K562 (cell line): Measurements from ENCODE around the gene PTCH2. TPM values are rescaled to one million over a fixed set of nuclear protein-coding genes. Genes with fewer than 3 reads are reported as not detected.

Source experiments
- ATAC-seq: fragments of 200-7000 bp; cut with Tn5 transposase; 3 replicates; pipeline ENCODE4 v1.9.1; 2020; ENCODE audit warnings: moderate library complexity
- BruUV-seq: library from RNA; stranded (reverse); fragments of 400-500 nt; replicated peaks from 2 replicates; lab custom pipeline; 2021; lab: Mats Ljungman, UMichigan
- CTCF ChIA-PET: fragments of 300-600 bp; formaldehyde crosslinking; extraction: SDS; loops from one replicate; lab custom pipeline; 2021; ENCODE audit warnings: low intra/inter-chr PET ratio; lab: Yijun Ruan, JAX
- POLR2A ChIA-PET: fragments of 300-600, 350-650 bp; sonication (Branson Sonifier 250); formaldehyde crosslinking; extraction: SDS; loops from one replicate; lab custom pipeline; 2021; ENCODE audit warnings: antibody characterized with exemption, inconsistent platforms; lab: Yijun Ruan, JAX
- DNase-seq, 4 experiments: peaks; one replicate each; pipeline versions ENCODE4 v3.0.0 to v3.0.0-alpha.2; 2011 to 2018; ENCODE audit warnings: low spot score in 3 of 4, mixed read lengths in 3 of 4; ENCODE audit errors: extremely low read depth in 1 of 4
- FAIRE-seq: peaks from 2 replicates; lab custom pipeline; 2011; peaks lifted over from hg19 to GRCh38; lab: Jason Lieb, UNC
- H2AFZ ChIP-seq: 2 replicates; pipeline ENCODE4 v1.6.0; 2011; ENCODE audit warnings: low read depth, low read length, control low read depth, inconsistent platforms
- H3K27ac ChIP-seq: fragments of 200-600 bp; 3 replicates; pipeline ENCODE4 v1.8.0; 2011; ENCODE audit warnings: low read depth, mild to moderate bottlenecking, control low read depth, inconsistent platforms, low read length, moderate library complexity, mixed read lengths; ENCODE audit errors: extremely low read depth
- H3K27me3 ChIP-seq, 2 experiments: fragments of 300-600 bp in 1 of 2; 2 replicates in 1 of 2; 3 replicates in 1 of 2; pipeline versions ENCODE4 v1.6.0 to v1.8.0; 2011; ENCODE audit warnings: inconsistent platforms in 2 of 2, low read length in 2 of 2, mild to moderate bottlenecking in 1 of 2, mixed read lengths in 1 of 2, moderate library complexity in 1 of 2; ENCODE audit not compliant: control insufficient read depth in 2 of 2, insufficient read depth in 2 of 2
- H3K36me3 ChIP-seq: fragments of 300-600 bp; 3 replicates; pipeline ENCODE4 v1.8.0; 2011; ENCODE audit warnings: mild to moderate bottlenecking, low read length, inconsistent platforms; ENCODE audit not compliant: control insufficient read depth, insufficient read depth
- H3K4me1 ChIP-seq, 2 experiments: fragments of 200-600 bp in 1 of 2; replicated peaks in 1 of 2; 2 replicates in 1 of 2; 3 replicates in 1 of 2; pipeline versions ENCODE4 v1.5.1 to v1.8.0; 2011; ENCODE audit warnings: inconsistent platforms in 2 of 2, low read length in 2 of 2, mild to moderate bottlenecking in 1 of 2, mixed read lengths in 1 of 2, moderate library complexity in 1 of 2; ENCODE audit not compliant: control insufficient read depth in 2 of 2, insufficient read depth in 2 of 2
- H3K4me2 ChIP-seq: 2 replicates; pipeline ENCODE4 v1.6.1; 2011; ENCODE audit warnings: low read length, control low read depth, inconsistent platforms, mixed read lengths; ENCODE audit not compliant: insufficient read depth
- H3K4me3 ChIP-seq: fragments of 200-600 bp; sonication (generic), shearing (Covaris generic); 2 replicates; pipeline ENCODE4 v1.5.1; 2016; ENCODE audit warnings: control low read depth, inconsistent platforms
- H3K79me2 ChIP-seq: fragments of 200-600 bp; 3 replicates; pipeline ENCODE4 v1.8.0; 2011; ENCODE audit warnings: low read length, inconsistent platforms; ENCODE audit not compliant: control insufficient read depth, insufficient read depth
- H3K9ac ChIP-seq, 2 experiments: 2 replicates each; pipeline versions ENCODE4 v1.6.0 to v1.6.1; 2011; ENCODE audit warnings: low read depth in 2 of 2, low read length in 2 of 2, control low read depth in 1 of 2, inconsistent platforms in 1 of 2, mild to moderate bottlenecking in 1 of 2, mixed read lengths in 1 of 2; ENCODE audit not compliant: insufficient read depth in 1 of 2
- H3K9me1 ChIP-seq: one replicate; pipeline ENCODE4 v1.6.0; 2011; ENCODE audit warnings: inconsistent platforms, mild to moderate bottlenecking, low read length, moderate library complexity; ENCODE audit not compliant: control insufficient read depth, insufficient read depth
- H3K9me3 ChIP-seq: replicated peaks from 2 replicates; pipeline ENCODE4 v1.5.1; 2011; ENCODE audit warnings: low read depth, low read length, inconsistent platforms; ENCODE audit not compliant: control insufficient read depth, insufficient read depth
- H4K20me1 ChIP-seq: replicated peaks from 2 replicates; pipeline ENCODE4 v1.6.1; 2011; ENCODE audit warnings: low read length, inconsistent platforms, mixed read lengths; ENCODE audit not compliant: control insufficient read depth, insufficient read depth
- BRD4 ChIP-seq: fragments of 200-600 bp; sonication (generic); IDR thresholded peaks from 2 replicates; pipeline ENCODE4 v1.6.1; 2017; ENCODE audit warnings: inconsistent platforms
- CBFB ChIP-seq: sonication (generic); formaldehyde crosslinking; IDR thresholded peaks from 2 replicates; pipeline ENCODE4 v1.4.0; 2020; ENCODE audit warnings: mild to moderate bottlenecking, missing genetic modification reagents
- CBX8 ChIP-seq: fragments of 200-600 bp; sonication (generic); IDR thresholded peaks from 2 replicates; pipeline ENCODE4 v1.6.1; 2012; ENCODE audit warnings: borderline replicate concordance, mixed run types, low read depth, mild to moderate bottlenecking, moderate library complexity, mixed read lengths, low read length, control low read depth, inconsistent platforms; ENCODE audit not compliant: poor library complexity, severe bottlenecking; ENCODE audit errors: extremely low read depth
- CC2D1A ChIP-seq: fragments of 450-650 bp; IDR thresholded peaks from 2 replicates; pipeline ENCODE4 v1.6.1; 2017; ENCODE audit warnings: mild to moderate bottlenecking
- CCAR2 ChIP-seq: fragments of 200-400 bp; formaldehyde crosslinking; IDR thresholded peaks from 2 replicates; pipeline ENCODE4 v1.6.1; 2017; ENCODE audit warnings: mild to moderate bottlenecking, low read depth, low read length
- MITF ChIP-seq: IDR thresholded peaks from 2 replicates; pipeline ENCODE4 v1.6.1; 2014; ENCODE audit warnings: antibody characterized with exemption
- PRDM10 ChIP-seq: fragments of 450-650 bp; IDR thresholded peaks from 2 replicates; pipeline ENCODE4 v1.6.1; 2018; ENCODE audit not compliant: partially characterized antibody
- TAF1 ChIP-seq: IDR thresholded peaks from 2 replicates; pipeline ENCODE4 v1.6.1; 2011; ENCODE audit warnings: mild to moderate bottlenecking, low read length, moderate library complexity; ENCODE audit not compliant: insufficient read depth, control insufficient read depth, severe bottlenecking; ENCODE audit errors: extremely low read depth
- UBTF ChIP-seq, 2 experiments: IDR thresholded peaks; 2 replicates each; pipeline ENCODE4 v1.6.1; 2012; ENCODE audit warnings: improper control_type of control experiment in 2 of 2, low read depth in 2 of 2, low read length in 2 of 2, borderline replicate concordance in 1 of 2
- YY1 ChIP-seq, 3 experiments: IDR thresholded peaks; 2 replicates each; pipeline ENCODE4 v1.6.1; 2011; ENCODE audit warnings: low read length in 2 of 3, mild to moderate bottlenecking in 2 of 3, moderate library complexity in 2 of 3, borderline replicate concordance in 1 of 3, control low read depth in 1 of 3, low read depth in 1 of 3; ENCODE audit not compliant: insufficient read depth in 3 of 3, insufficient replicate concordance in 2 of 3, control insufficient read depth in 1 of 3, insufficient read length in 1 of 3; ENCODE audit errors: extremely low read depth in 1 of 3
- ZEB2 ChIP-seq: fragments of 450-650 bp; IDR thresholded peaks from 2 replicates; pipeline ENCODE4 v1.6.1; 2016
- WGBS: fragments of 100-300 bp; shearing (Covaris generic); methylation state at CpG from one replicate; pipeline ENCODE4 v1.1.6; 2016; ENCODE audit warnings: low coverage, mixed read lengths; ENCODE audit not compliant: insufficient coverage; ENCODE audit errors: missing lambda C conversion rate; 5-methylcytosine and 5-hydroxymethylcytosine counted together
- in situ Hi-C: fragments of 300-500 bp; cut with MboI; formaldehyde crosslinking; loops from 4 replicates; pipeline ENCODE4 v1.15.0; 2018; ENCODE audit warnings: inconsistent platforms, mixed read lengths
- intact Hi-C: fragments of 100-400 bp; cut with micrococcal nuclease; formaldehyde crosslinking; loops from 2 replicates; pipeline ENCODE4 v1.14.2; 2022
- polyA plus RNA-seq, 8 experiments: library from polyadenylated mRNA; depleted of rRNA in 4 of 8; stranded (reverse) in 5 of 8; unstranded in 3 of 8; fragments of >200 nt; fragmentation: Nextera tagmentation in 2 of 8; fragmentation: Illumina TruSeq in 1 of 8; extraction: Ambion mirVana in 2 of 8; extraction: Trizol in 1 of 8; gene quantifications; 2 replicates each; pipeline versions ENCODE4 v1.2.1 to v1.2.3, GENCODE V29; 2011 to 2014; ENCODE audit warnings: inconsistent platforms in 1 of 8, missing spikeins in 1 of 8
- total RNA-seq, 7 experiments: library from RNA; depleted of rRNA in 6 of 7; stranded (reverse); fragments of >200 nt in 6 of 7; fragmentation: Illumina TruSeq in 2 of 7; extraction: Trizol in 2 of 7; gene quantifications; 2 replicates each; pipeline versions ENCODE4 v1.2.1 to v1.2.3, GENCODE V29; 2011 to 2021; ENCODE audit warnings: low replicate concordance in 1 of 7

Gene PTCH2
- total and polyA plus RNA-seq, 9 of the 15 experiments (the other 6 are each of a cell fraction or from before 2014, with no cell fraction given) = 0.15 to 27.3 (median 0.48) TPM; not detected in 1

GRCh38 chr1:44806704-44807363 is 36.2 kb downstream of the PTCH2 start, which contains the start of gene DYNLT4:
Gene DYNLT4 (minus strand): TSS chr1:44807351. CDS start chr1:44806668, 683 bp downstream.
- ChIA-PET POLR2A (interaction anchor here (0.6 to 16.9 kb wide), 9 partner anchors 10 to 1112 kb away, joined by 3 to 594 read pairs (median 4); partner anchors contain the start of genes RNU5D-1 and RPS8), CTCF (no interaction called here)
- intact Hi-C loops = loop anchor here (1.0 to 10.0 kb wide), 3 partner anchors 12 to 205 kb away; partner anchors contain the start of gene UROD
- peak within 1 kb of the TSS; percentile 80 for H3K4me2 ChIP-seq
- H3K4me1 ChIP-seq = peaks cover 62 to 76% of the 10 kb centered on the region in 2 experiments
- H3K9me3 ChIP-seq = no peaks in the 10 kb centered on the region
- ATAC-seq (no peak; the same call in 2 of the 3 replicates), DNase-seq (no peak), FAIRE-seq (no peak)
- H4K20me1 ChIP-seq = no peaks in the 10 kb centered on the region
- peaks cover 6% of the 10 kb centered on the region for H3K9me1 ChIP-seq
- peak within 1 kb of the TSS; percentile 100 for H3K27ac ChIP-seq
- H3K4me3 ChIP-seq = peak within 1 kb of the TSS; percentile 30; the same call in 1 of the 2 replicates
- peaks cover 21% of the 10 kb centered on the region for H3K79me2 ChIP-seq
- no peaks in the 10 kb centered on the region; a peak in 1 of 5 replicates for H3K27me3 ChIP-seq
- H3K9ac ChIP-seq = peak within 1 kb of the TSS; percentile 86 to 92
- in situ Hi-C loops = loop anchor here (10.0 kb wide), 1 partner anchor 688 kb away; the partner anchor contains the start of gene TESK2
- WGBS = 55% methylated on average over 7 of the region's 7 CpGs
- TSS peak; percentile 83 for BruUV-seq
- peak within 1 kb of the TSS; percentile 96 for H2AFZ ChIP-seq
- H3K36me3 ChIP-seq = peaks cover 50% of the 10 kb centered on the region
- 0 out of 2 replicates have a peak, but pooled peaks have one; percentile 8 for TF ChIP-seq CC2D1A
- TF ChIP-seq BRD4 = peak; percentile 55; the same call in 1 of the 2 replicates
- TF ChIP-seq CBFB (CRISPR knock-in tag) = 0 out of 2 replicates have a peak, but pooled peaks have one; percentile 13
- peak; percentile 39; the same call in 1 of the 2 replicates for TF ChIP-seq MITF
- TF ChIP-seq CCAR2 = no peak
- peak; percentile 46; the same call in 1 of the 2 replicates for TF ChIP-seq ZEB2
- TF ChIP-seq PRDM10 = peak; percentile 13
- no peak for TF ChIP-seq CBX8
- TF ChIP-seq UBTF (IDR thresholded peaks at IDR 0.05; ENCODE audit: borderline replicate concordance in 1 of 2, low read depth in 2 of 2, low read length in 2 of 2) = 0 out of 4 replicates have a peak, but pooled peaks of 1 of the 2 experiments have one; percentile 60
- TF ChIP-seq YY1 (IDR thresholded peaks at IDR 0.05; ENCODE audit: borderline replicate concordance in 1 of 3, control insufficient read depth in 1 of 3, extremely low read depth in 1 of 3, insufficient read depth in 3 of 3, insufficient read length in 1 of 3, insufficient replicate concordance in 2 of 3, low read depth in 1 of 3, low read length in 2 of 3) = peak in 2 of 3 experiments; percentile 62 to 84
- TF ChIP-seq TAF1 = peak; percentile 60
